K562 (cell line): ENCODE data around the gene GDF15. TPM values are rescaled to one million over a fixed set of nuclear protein-coding genes. Genes with fewer than 3 reads are reported as not detected.

Source experiments
- ASH1L ChIP-seq: fragments of 450-650 bp; IDR thresholded peaks from 2 replicates; pipeline ENCODE4 v1.6.1; 2018; ENCODE audit warnings: borderline replicate concordance, mild to moderate bottlenecking, low read depth; ENCODE audit not compliant: partially characterized antibody
- ATF7 ChIP-seq: fragments of 450-650 bp; IDR thresholded peaks from 2 replicates; pipeline ENCODE4 v1.7.1; 2014; ENCODE audit warnings: mild to moderate bottlenecking, moderate library complexity
- BRD9 ChIP-seq: fragments of 450-650 bp; IDR thresholded peaks from 2 replicates; pipeline ENCODE4 v1.6.1; 2018; ENCODE audit warnings: low read depth; ENCODE audit not compliant: partially characterized antibody
- FOSL1 ChIP-seq: fragments of 200-800 bp; sonication (Bioruptor generic); conservative IDR thresholded peaks from 2 replicates; pipeline ENCODE4 v1.6.1; 2016; ENCODE audit warnings: missing genetic modification characterization, missing compliant biosample characterization
- NELFE ChIP-seq: IDR thresholded peaks from 2 replicates; pipeline ENCODE4 v1.6.1; 2011; ENCODE audit warnings: mild to moderate bottlenecking; ENCODE audit not compliant: insufficient read depth, insufficient read length
- RBM34 ChIP-seq: fragments of 200-400 bp; formaldehyde crosslinking; IDR thresholded peaks from 2 replicates; pipeline ENCODE4 v1.6.1; 2018; ENCODE audit warnings: low read length, borderline replicate concordance; ENCODE audit not compliant: insufficient read depth
- RFX5 ChIP-seq: IDR thresholded peaks from 2 replicates; pipeline ENCODE4 v1.6.1; 2011; ENCODE audit warnings: low read depth, mild to moderate bottlenecking, improper control_type of control experiment, low read length
- TAL1 ChIP-seq: fragments of 450-650 bp; IDR thresholded peaks from 2 replicates; pipeline ENCODE4 v1.6.1; 2016; ENCODE audit warnings: mild to moderate bottlenecking
- ZBTB1 ChIP-seq: sonication (generic); formaldehyde crosslinking; IDR thresholded peaks from 2 replicates; pipeline ENCODE4 v1.8.1; 2023; ENCODE audit warnings: missing genetic modification reagents, low read depth, mild to moderate bottlenecking, borderline replicate concordance
- ZC3H8 ChIP-seq: fragments of 450-650 bp; IDR thresholded peaks from 2 replicates; pipeline ENCODE4 v1.6.1; 2017
- ZFP1 ChIP-seq: fragments of 450-650 bp; formaldehyde crosslinking; IDR thresholded peaks from 2 replicates; pipeline ENCODE4 v1.4.0; 2020; ENCODE audit warnings: mild to moderate bottlenecking, mixed read lengths
- ZNF165 ChIP-seq: fragments of 250-450 bp; sonication (Bioruptor Pico); IDR thresholded peaks from 2 replicates; pipeline ENCODE4 v1.4.0; 2020; ENCODE audit warnings: borderline replicate concordance
- ZNF197 ChIP-seq: fragments of 200-800 bp; sonication (Bioruptor generic); IDR thresholded peaks from 2 replicates; pipeline ENCODE4 v1.6.1; 2016; ENCODE audit warnings: low read depth, missing genetic modification characterization, missing compliant biosample characterization
- ZNF57 ChIP-seq: fragments of 450-650 bp; formaldehyde crosslinking; IDR thresholded peaks from 2 replicates; pipeline ENCODE4 v1.4.0; 2020; ENCODE audit warnings: mild to moderate bottlenecking, moderate library complexity
- ZNF76 ChIP-seq: fragments of 250-450 bp; sonication (Bioruptor Pico); IDR thresholded peaks from 2 replicates; pipeline ENCODE4 v1.4.0; 2020; ENCODE audit warnings: mild to moderate bottlenecking, moderate library complexity, borderline replicate concordance
- polyA plus RNA-seq, 8 experiments: library from polyadenylated mRNA; depleted of rRNA in 4 of 8; stranded (reverse) in 5 of 8; unstranded in 3 of 8; fragments of >200 nt; fragmentation: Nextera tagmentation in 2 of 8; fragmentation: Illumina TruSeq in 1 of 8; extraction: Ambion mirVana in 2 of 8; extraction: Trizol in 1 of 8; gene quantifications; 2 replicates each; pipeline versions ENCODE4 v1.2.1 to v1.2.3, GENCODE V29; 2011 to 2014; ENCODE audit warnings: inconsistent platforms in 1 of 8, missing spikeins in 1 of 8
- total RNA-seq, 7 experiments: library from RNA; depleted of rRNA in 6 of 7; stranded (reverse); fragments of >200 nt in 6 of 7; fragmentation: Illumina TruSeq in 2 of 7; extraction: Trizol in 2 of 7; gene quantifications; 2 replicates each; pipeline versions ENCODE4 v1.2.1 to v1.2.3, GENCODE V29; 2011 to 2021; ENCODE audit warnings: low replicate concordance in 1 of 7
- TF ChIP-seq, protein P1 (sequence below), 3 experiments: fragments of 200-800 bp in 1 of 3; sonication (Bioruptor generic) in 1 of 3; sonication (generic) in 1 of 3; formaldehyde crosslinking in 1 of 3; IDR thresholded peaks; 2 replicates each; pipeline versions ENCODE4 v1.6.1 to v1.8.0; 2016 to 2022; ENCODE audit warnings: mild to moderate bottlenecking in 2 of 3, missing compliant biosample characterization in 2 of 3, missing genetic modification characterization in 2 of 3, missing genetic modification reagents in 1 of 3
- TF ChIP-seq, protein P2 (sequence below): conservative IDR thresholded peaks from 2 replicates; pipeline ENCODE4 v1.6.1; 2011; ENCODE audit warnings: low read depth, mild to moderate bottlenecking, low read length; ENCODE audit not compliant: control insufficient read depth
- TF ChIP-seq, protein P3 (sequence below), 3 experiments: IDR thresholded peaks in 2 of 3; conservative IDR thresholded peaks in 1 of 3; 2 replicates each; pipeline ENCODE4 v1.5.1; 2011 to 2012; ENCODE audit warnings: low read length in 3 of 3, mild to moderate bottlenecking in 3 of 3, control low read depth in 2 of 3, improper control_type of control experiment in 1 of 3, inconsistent platforms in 1 of 3, low read depth in 1 of 3, mixed read lengths in 1 of 3, moderate library complexity in 1 of 3; ENCODE audit not compliant: insufficient read depth in 2 of 3
- TF ChIP-seq, protein P4 (sequence below): sonication (generic); formaldehyde crosslinking; IDR thresholded peaks from 2 replicates; pipeline ENCODE4 v1.9.0; 2022; ENCODE audit warnings: mild to moderate bottlenecking, missing genetic modification reagents
- TF ChIP-seq, protein P5 (sequence below): sonication (generic); formaldehyde crosslinking; IDR thresholded peaks from 2 replicates; pipeline ENCODE4 v1.8.1; 2022; ENCODE audit warnings: missing genetic modification reagents
- TF ChIP-seq, protein P6 (sequence below): fragments of 250-450 bp; sonication (Bioruptor Pico); IDR thresholded peaks from 2 replicates; pipeline ENCODE4 v1.9.0; 2021; ENCODE audit warnings: mild to moderate bottlenecking

The GDF15 gene
- total and polyA plus RNA-seq, 9 of the 15 experiments (the other 6 are each of a cell fraction or from before 2014, with no cell fraction given), result 2.3 to 82.4 (median 12.5) TPM

DNA sequence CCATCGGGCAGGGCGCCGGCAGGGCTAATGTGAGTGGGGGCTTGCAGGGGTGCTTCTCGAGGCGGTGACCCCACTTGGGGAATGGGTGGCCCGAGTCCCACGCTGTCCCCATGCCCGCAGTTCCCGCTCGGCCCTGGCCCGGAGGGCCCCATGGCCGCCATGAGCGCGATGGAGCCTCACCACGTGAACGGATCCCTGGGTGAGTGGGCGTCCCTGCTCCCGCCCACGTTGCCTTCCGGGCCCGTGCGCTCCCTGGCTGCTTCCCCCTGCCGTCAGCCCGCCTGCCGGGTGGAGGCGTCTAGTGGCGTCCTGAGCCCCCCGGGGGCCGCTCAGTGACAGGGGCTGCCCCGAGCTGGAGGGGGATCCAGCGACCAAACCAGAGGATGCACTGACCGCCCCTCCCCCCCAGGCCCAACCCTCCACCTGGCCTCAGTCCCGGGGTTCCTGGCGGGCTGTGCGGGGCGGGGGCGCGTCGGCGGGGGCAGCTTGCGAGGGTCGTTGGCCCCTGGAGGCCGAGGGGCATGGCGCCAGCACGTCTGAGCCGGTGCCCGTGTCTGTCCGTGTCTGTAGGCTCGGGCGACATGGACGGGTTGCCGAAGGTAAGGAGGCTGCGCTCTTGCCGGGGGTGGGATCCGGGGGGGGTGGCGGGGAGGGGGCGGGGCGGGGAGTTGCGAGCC, 47.2 kb downstream of the GDF15 start (continued):
- TF ChIP-seq, protein P1, sequence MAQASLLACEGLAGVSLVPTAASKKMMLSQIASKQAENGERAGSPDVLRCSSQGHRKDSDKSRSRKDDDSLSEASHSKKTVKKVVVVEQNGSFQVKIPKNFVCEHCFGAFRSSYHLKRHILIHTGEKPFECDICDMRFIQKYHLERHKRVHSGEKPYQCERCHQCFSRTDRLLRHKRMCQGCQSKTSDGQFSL (CRISPR knock-in tag; IDR thresholded peaks at IDR 0.05), result peak; percentile 60
- TF ChIP-seq, protein P1 (tag; IDR thresholded peaks at IDR 0.05), result no peak
- TF ChIP-seq ZNF57 (CRISPR knock-in tag) (no peak), NELFE (no peak), ZBTB1 (no peak), ATF7 (no peak; the same call in 1 of the 2 replicates), ZFP1 (CRISPR knock-in tag) (no peak), BRD9 (no peak), ZNF197 (CRISPR knock-in tag) (no peak), ZNF76 (CRISPR knock-in tag) (no peak), ZC3H8 (no peak), ZNF165 (CRISPR knock-in tag) (no peak), FOSL1 (tag) (no peak), RBM34 (no peak), ASH1L (no peak), RFX5 (no peak), TAL1 (no peak)
- TF ChIP-seq, protein P2, sequence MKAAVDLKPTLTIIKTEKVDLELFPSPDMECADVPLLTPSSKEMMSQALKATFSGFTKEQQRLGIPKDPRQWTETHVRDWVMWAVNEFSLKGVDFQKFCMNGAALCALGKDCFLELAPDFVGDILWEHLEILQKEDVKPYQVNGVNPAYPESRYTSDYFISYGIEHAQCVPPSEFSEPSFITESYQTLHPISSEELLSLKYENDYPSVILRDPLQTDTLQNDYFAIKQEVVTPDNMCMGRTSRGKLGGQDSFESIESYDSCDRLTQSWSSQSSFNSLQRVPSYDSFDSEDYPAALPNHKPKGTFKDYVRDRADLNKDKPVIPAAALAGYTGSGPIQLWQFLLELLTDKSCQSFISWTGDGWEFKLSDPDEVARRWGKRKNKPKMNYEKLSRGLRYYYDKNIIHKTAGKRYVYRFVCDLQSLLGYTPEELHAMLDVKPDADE, result no peak; the same call in 1 of the 2 replicates
- TF ChIP-seq, protein P3, sequence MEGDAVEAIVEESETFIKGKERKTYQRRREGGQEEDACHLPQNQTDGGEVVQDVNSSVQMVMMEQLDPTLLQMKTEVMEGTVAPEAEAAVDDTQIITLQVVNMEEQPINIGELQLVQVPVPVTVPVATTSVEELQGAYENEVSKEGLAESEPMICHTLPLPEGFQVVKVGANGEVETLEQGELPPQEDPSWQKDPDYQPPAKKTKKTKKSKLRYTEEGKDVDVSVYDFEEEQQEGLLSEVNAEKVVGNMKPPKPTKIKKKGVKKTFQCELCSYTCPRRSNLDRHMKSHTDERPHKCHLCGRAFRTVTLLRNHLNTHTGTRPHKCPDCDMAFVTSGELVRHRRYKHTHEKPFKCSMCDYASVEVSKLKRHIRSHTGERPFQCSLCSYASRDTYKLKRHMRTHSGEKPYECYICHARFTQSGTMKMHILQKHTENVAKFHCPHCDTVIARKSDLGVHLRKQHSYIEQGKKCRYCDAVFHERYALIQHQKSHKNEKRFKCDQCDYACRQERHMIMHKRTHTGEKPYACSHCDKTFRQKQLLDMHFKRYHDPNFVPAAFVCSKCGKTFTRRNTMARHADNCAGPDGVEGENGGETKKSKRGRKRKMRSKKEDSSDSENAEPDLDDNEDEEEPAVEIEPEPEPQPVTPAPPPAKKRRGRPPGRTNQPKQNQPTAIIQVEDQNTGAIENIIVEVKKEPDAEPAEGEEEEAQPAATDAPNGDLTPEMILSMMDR (IDR thresholded peaks at IDR 0.05 in 2 of 3, conservative IDR thresholded peaks at IDR 0.05 in 1 of 3; ENCODE audit: insufficient read depth in 2 of 3, low read depth in 1 of 3, low read length in 3 of 3), result no peak
- TF ChIP-seq, protein P4, sequence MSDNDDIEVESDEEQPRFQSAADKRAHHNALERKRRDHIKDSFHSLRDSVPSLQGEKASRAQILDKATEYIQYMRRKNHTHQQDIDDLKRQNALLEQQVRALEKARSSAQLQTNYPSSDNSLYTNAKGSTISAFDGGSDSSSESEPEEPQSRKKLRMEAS (CRISPR knock-in tag), result peak; percentile 90
- TF ChIP-seq, protein P5, sequence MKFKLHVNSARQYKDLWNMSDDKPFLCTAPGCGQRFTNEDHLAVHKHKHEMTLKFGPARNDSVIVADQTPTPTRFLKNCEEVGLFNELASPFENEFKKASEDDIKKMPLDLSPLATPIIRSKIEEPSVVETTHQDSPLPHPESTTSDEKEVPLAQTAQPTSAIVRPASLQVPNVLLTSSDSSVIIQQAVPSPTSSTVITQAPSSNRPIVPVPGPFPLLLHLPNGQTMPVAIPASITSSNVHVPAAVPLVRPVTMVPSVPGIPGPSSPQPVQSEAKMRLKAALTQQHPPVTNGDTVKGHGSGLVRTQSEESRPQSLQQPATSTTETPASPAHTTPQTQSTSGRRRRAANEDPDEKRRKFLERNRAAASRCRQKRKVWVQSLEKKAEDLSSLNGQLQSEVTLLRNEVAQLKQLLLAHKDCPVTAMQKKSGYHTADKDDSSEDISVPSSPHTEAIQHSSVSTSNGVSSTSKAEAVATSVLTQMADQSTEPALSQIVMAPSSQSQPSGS (CRISPR knock-in tag), result no peak
- TF ChIP-seq, protein P6, sequence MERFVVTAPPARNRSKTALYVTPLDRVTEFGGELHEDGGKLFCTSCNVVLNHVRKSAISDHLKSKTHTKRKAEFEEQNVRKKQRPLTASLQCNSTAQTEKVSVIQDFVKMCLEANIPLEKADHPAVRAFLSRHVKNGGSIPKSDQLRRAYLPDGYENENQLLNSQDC (CRISPR knock-in tag), result no peak
